Activated CD4-positive, alpha-beta T cell treated with anti-CD3 and anti-CD28 coated beads, Interleukin-2, amount 10 ng/mL, durations not matched to agents 24 days and 14 days (primary cell): ENCODE data around the gene PPCDC. TPM values are rescaled to one million over a fixed set of nuclear protein-coding genes. Genes with fewer than 3 reads are reported as not detected.

Experiments used
- DNase-seq: peaks from one replicate; pipeline ENCODE4 v3.0.0; 2022
- H3K27ac Mint-ChIP-seq: one replicate; pipeline ENCODE4 v1.8.0; 2022; ENCODE audit warnings: mild to moderate bottlenecking, mixed read lengths
- H3K27me3 Mint-ChIP-seq: one replicate; pipeline ENCODE4 v1.8.0; 2022; ENCODE audit warnings: mixed read lengths
- H3K36me3 Mint-ChIP-seq: one replicate; pipeline ENCODE4 v1.8.0; 2022; ENCODE audit warnings: low read depth, mild to moderate bottlenecking, mixed read lengths
- H3K4me1 Mint-ChIP-seq: one replicate; pipeline ENCODE4 v1.8.0; 2021; ENCODE audit warnings: mixed read lengths
- H3K4me3 Mint-ChIP-seq: one replicate; pipeline ENCODE4 v1.8.0; 2022; ENCODE audit warnings: mild to moderate bottlenecking, moderate library complexity, mixed read lengths
- H3K9me3 Mint-ChIP-seq: one replicate; pipeline ENCODE4 v1.8.0; 2021; ENCODE audit warnings: mixed read lengths
- intact Hi-C: fragments of 100-400 bp; cut with micrococcal nuclease; formaldehyde crosslinking; loops from one replicate; pipeline ENCODE4 v1.15.1; 2023
- total RNA-seq: library from RNA; stranded (reverse); gene quantifications from 2 replicates; pipeline ENCODE4 v1.2.3, GENCODE V29; 2022

The PPCDC gene
- total RNA-seq, 1 donor from 2014 or later, result 21.4 TPM

DNA sequence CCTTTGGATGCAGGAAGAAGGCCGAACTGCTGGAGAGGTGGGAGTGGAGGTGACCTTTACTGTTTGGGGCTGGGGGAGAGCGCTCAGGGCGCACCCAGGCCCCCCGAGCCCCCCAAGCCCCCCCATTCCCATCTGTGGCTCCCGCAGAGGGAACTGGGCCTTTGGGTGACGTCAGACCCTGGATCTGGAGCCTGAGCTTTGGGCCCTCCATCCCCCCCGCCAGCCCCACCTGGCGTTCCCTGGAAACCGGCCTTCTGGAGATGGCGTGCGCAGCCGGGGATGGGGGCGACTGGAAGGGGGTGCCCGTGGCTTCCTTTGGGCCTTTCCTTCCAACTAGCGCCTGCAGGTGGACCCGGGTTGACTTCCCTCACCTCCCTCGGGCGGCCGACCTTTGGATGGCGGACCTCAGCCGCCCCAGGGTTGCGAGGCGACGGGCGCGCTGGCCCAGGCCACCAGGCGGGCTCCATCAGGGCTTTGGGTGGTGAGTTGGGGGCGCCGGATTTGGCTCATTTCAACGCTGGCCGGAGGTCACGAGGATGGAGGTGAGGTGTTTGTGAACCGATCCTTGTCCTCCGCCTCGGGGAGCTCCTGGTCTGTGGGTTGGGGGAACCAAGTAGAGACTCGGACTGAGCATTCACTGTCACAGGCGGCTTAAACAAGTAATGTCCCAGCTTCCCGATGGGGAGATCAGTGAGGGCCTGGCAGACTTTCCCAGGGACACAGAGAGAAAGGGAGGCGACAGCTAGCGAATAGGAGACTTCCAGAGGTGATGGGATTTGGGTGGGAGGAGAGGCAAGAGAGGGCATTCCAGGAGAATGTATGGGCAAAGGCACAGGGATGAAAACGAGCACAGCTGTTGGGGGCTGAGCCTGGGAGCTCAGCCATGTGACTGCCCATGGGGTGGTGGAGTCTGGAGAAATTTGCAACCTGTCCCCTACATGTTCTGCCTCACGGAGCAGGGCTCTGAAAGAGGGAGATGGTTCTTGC, 27.3 kb upstream of the PPCDC start:
- Mint-ChIP-seq H3K27ac (no peak overlapping the region), H3K4me3 (peak overlapping the region; percentile 61), H3K4me1 (peaks cover 9% of the 10 kb centered on the region), H3K36me3 (no peaks in the 10 kb centered on the region), H3K9me3 (peaks cover 6% of the 10 kb centered on the region), H3K27me3 (peaks cover 37% of the 10 kb centered on the region)
- intact Hi-C loops, result loop anchor here (1.0 to 5.0 kb wide), 3 partner anchors 12 to 1364 kb away; partner anchors contain the start of gene NPTN
- no peak for DNase-seq

DNA sequence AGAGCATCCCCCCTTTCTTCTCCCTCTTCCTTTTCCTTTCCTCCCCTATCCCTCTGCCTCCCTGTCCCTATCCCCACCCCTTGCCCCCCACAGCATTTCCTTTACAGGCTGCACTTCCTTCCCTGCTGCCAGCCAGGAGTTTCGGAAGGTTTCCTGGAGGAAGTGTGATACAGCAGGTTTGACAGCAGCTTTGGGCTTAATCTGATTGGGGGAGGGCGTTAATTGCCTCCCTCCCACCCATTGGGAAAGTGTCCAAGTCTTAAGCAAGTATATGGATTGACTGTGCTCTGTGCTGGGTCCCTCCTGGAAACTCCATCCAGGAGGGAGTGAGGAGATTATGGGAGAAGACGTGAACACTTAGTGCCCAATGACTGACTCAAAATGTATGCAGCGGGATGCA, 26.2 kb upstream of the PPCDC start:
- Mint-ChIP-seq H3K4me3 (no peak overlapping the region), H3K36me3 (no peaks in the 10 kb centered on the region), H3K9me3 (peaks cover 6% of the 10 kb centered on the region), H3K27me3 (peaks cover 34% of the 10 kb centered on the region), H3K27ac (no peak overlapping the region), H3K4me1 (peaks cover 9% of the 10 kb centered on the region)
- no peak for DNase-seq
- intact Hi-C loops, result loop anchor here (5.0 kb wide), 1 partner anchor 1365 kb away; the partner anchor contains the start of gene NPTN

DNA sequence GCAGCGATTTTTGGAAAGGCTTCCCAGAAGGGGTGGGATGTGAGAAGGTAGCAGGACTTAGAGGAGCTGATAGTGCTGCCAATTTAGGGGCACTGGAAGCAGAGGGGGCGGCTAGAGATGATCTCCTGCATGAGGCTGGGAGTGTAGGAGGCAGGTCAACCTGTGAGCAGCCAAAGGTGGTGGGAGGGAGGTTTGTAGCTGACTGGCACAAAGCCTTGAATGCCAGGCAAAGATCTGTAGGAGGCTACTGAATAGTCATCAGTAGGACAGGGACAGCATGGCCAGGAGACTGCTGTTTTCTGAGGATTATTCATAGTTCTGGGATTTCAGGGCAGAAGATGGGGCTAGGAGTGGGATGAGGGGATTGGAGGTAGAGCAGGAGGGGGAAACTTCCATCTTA, 25.8 kb upstream of the PPCDC start:
- intact Hi-C loops, result loop anchor here (5.0 kb wide), 1 partner anchor 1365 kb away; the partner anchor contains the start of gene NPTN
- Mint-ChIP-seq H3K27ac (no peak overlapping the region), H3K9me3 (peaks cover 6% of the 10 kb centered on the region), H3K4me3 (no peak overlapping the region), H3K27me3 (peaks cover 34% of the 10 kb centered on the region), H3K36me3 (no peaks in the 10 kb centered on the region), H3K4me1 (peaks cover 9% of the 10 kb centered on the region)
- DNase-seq, result no peak

DNA sequence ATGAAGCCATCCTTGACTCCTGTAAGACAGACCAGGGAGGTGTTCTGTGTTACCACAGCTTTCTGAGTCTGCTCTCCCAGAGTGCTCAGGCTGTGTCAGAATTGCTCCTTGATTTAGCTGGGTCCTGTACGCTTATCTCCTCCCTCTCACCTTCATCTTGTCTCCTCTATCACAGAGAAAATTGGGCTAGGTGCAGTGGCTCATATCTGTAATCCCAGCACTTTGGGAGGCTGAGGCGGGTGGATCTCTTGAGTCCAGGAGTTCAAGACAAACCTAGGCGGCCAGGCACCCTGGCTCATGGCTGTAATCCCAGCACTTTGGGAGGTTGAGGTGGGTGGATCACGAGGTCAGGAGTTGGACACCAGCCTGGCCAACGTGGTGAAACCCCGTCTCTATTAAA, 22.1 kb upstream of the PPCDC start:
- Mint-ChIP-seq H3K9me3 (no peaks in the 10 kb centered on the region), H3K27ac (no peak overlapping the region), H3K4me3 (no peak overlapping the region), H3K27me3 (peaks cover 25% of the 10 kb centered on the region), H3K36me3 (no peaks in the 10 kb centered on the region), H3K4me1 (peaks cover 1% of the 10 kb centered on the region)
- intact Hi-C loops, result no loop called here
- no peak for DNase-seq

GRCh38 chr15:75002398-75002797, 21.0 kb upstream of the PPCDC start:
- Mint-ChIP-seq H3K4me3 (no peak overlapping the region), H3K27ac (no peak overlapping the region), H3K4me1 (peaks cover 1% of the 10 kb centered on the region), H3K27me3 (peaks cover 14% of the 10 kb centered on the region), H3K9me3 (no peaks in the 10 kb centered on the region), H3K36me3 (no peaks in the 10 kb centered on the region)
- intact Hi-C loops, result no loop called here
- DNase-seq, result no peak

DNA sequence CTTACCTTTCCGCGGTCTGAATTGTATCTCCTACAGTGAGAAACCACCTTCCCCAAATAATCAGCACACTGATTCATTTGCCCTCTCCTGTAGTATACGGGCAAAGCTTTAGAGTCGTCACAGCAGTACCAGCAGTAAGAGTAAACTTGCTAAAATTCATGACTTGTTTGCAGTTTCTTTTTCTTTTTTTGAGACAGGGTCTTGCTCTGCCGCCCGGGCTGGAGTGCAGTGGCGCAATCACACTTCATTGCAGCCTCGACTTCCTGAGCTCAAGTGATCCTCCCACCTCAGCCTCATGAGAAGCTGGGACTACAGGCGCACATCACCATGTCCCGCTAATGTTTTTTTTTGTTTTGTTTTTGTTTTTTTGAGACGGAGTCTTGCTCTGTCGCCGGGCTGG, 16.2 kb upstream of the PPCDC start:
- Mint-ChIP-seq H3K27me3 (peaks cover 23% of the 10 kb centered on the region), H3K4me1 (peaks cover 6% of the 10 kb centered on the region), H3K4me3 (no peak overlapping the region), H3K9me3 (no peaks in the 10 kb centered on the region), H3K27ac (no peak overlapping the region), H3K36me3 (no peaks in the 10 kb centered on the region)
- no peak for DNase-seq
- intact Hi-C loops, result no loop called here

DNA sequence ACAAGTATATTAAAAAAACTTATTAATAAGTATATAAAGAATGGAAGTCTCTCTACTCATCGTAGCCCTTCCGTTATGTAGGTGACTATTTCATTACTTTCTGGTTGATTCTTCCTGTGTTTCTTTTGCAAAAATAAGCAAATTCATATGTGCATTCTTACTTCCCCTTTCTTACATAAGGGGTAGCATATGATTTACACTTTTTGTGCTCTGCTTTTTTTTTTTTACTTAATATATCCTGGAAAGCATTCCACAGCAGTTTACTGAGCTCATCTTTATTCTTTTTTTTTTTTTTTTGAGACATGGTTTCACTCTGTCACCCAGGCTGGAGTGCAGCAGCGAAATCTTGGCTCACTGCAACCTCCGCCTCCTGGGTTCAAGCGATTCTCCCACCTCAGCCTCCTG, 15.2 kb upstream of the PPCDC start:
- Mint-ChIP-seq H3K9me3 (no peaks in the 10 kb centered on the region), H3K27me3 (peaks cover 23% of the 10 kb centered on the region), H3K4me1 (peaks cover 6% of the 10 kb centered on the region), H3K4me3 (no peak overlapping the region), H3K27ac (no peak overlapping the region), H3K36me3 (no peaks in the 10 kb centered on the region)
- intact Hi-C loops, result no loop called here
- no peak for DNase-seq

DNA sequence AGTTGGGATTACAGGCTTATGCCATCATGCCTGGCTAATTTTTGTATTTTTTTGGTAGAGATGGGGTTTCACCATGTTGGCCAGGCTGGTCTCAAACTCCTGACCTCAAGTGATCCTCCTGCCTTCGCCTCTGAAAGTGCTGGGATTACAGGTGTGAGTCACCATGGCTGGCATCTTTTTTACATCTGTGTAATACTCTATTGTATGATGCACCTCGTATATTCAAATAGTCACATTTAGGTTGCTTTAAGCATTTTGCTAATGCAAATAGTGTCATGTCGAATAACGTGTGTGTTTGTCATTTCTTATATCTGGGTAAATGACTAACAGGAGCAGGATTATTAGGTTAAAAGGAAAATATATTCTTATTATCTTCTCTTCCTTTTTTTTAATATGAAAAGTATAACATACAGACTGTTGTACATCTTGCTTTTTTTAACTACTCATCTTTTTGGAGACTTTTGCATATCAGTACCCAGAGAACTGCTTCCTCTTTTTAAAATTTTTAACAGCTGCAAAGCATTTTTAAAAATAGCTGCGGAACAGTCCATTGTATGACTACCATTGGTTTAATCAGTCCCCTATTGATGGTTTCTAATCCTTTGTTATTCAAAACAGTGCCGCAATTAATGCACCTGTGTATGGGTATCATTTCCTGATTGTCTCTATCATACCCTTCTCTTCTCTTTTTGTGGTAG, 14.6 kb upstream of the PPCDC start:
- H3K4me3 Mint-ChIP-seq, result no peak overlapping the region
- DNase-seq, result no peak
- H3K27ac Mint-ChIP-seq, result no peak overlapping the region
- no peaks in the 10 kb centered on the region for H3K9me3 Mint-ChIP-seq
- peaks cover 23% of the 10 kb centered on the region for H3K27me3 Mint-ChIP-seq
- intact Hi-C loops, result no loop called here
- H3K36me3 Mint-ChIP-seq, result no peaks in the 10 kb centered on the region
- H3K4me1 Mint-ChIP-seq, result peaks cover 6% of the 10 kb centered on the region

- H3K4me1 Mint-ChIP-seq, result no peaks in the 10 kb centered on the region
- H3K27ac Mint-ChIP-seq, result no peak overlapping the region
- H3K4me3 Mint-ChIP-seq, result no peak overlapping the region
- no peaks in the 10 kb centered on the region for H3K9me3 Mint-ChIP-seq
- no peaks in the 10 kb centered on the region for H3K36me3 Mint-ChIP-seq
- intact Hi-C loops, result no loop called here
- H3K27me3 Mint-ChIP-seq, result peaks cover 2% of the 10 kb centered on the region
- no peak for DNase-seq
Observed at GRCh38 chr15:75016431-75016830, 7.0 kb upstream of the PPCDC start.

DNA sequence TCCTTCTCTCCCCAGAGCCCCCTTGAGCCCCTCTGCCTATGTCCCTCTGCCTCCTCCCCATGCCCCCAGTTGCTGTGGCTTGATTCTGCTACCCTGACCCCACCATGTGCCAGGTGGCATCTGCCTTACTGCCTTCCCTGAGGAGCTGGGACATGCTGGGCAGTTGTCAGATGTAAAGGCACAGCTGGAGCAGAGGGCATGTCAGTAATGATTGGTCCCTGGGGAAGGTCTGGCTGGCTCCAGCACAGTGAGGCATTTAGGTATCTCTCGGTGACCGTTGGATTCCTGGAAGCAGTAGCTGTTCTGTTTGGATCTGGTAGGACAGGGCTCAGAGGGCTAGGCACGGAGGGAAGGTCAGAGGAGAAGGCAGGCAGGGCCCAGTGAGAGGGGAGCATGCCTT, 3.5 kb upstream of the PPCDC start:
- no peak overlapping the region for H3K4me3 Mint-ChIP-seq
- H3K27ac Mint-ChIP-seq, result no peak overlapping the region
- H3K4me1 Mint-ChIP-seq, result peaks cover 7% of the 10 kb centered on the region
- H3K36me3 Mint-ChIP-seq, result peaks cover 2% of the 10 kb centered on the region
- H3K9me3 Mint-ChIP-seq, result no peaks in the 10 kb centered on the region
- no peaks in the 10 kb centered on the region for H3K27me3 Mint-ChIP-seq
- no peak for DNase-seq
- intact Hi-C loops, result no loop called here

DNA sequence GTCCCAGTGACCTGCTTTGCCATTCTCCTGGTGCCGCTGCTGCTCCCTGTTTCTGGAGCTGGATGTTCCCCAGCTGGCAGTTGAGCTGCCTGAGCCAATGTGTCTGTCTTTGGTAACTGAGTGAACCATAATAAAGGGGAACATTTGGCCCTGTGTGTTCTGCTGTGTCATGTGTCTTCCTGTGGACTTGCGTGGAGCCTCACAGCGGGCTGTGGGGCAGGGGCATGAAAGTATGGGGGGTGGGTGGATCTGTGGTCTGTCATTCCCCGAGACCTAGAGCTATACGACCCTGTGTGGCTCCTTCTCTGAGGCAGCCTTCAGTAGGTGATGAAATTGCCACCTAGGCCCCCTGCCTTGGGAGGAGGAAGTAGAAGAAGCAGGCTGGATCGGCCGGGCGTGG, 2.0 kb upstream of the PPCDC start:
- H3K27ac Mint-ChIP-seq, result no peak overlapping the region
- intact Hi-C loops, result no loop called here

DNA sequence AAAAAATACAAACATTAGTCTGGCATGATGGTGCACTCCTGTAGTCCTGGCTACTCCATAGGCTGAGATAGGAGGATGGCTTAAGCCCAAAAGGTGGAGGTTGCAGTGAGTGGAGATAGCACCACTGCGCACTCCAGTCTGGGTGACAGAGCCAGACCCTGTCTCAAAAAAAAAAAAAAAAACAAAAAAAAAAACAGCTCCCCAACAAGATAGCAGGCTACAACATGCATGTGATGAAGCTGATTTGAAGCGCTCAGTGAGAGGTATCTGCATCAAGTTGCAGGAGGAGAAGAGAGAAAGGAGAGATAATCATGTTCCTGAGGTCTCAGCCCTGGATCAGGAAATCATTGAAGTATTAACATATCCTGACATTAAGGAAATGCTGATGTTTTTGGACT, 608 bp upstream of the PPCDC start:
- DNase-seq, result no peak
- Mint-ChIP-seq H3K27me3 (no peaks in the 10 kb centered on the region), H3K9me3 (no peaks in the 10 kb centered on the region), H3K4me1 (peaks cover 18% of the 10 kb centered on the region), H3K36me3 (peaks cover 7% of the 10 kb centered on the region), H3K27ac (no peak overlapping the region), H3K4me3 (peak overlapping the region; percentile 89)
- intact Hi-C loops, result loop anchor here (1.0 kb wide), 1 partner anchor 66 kb away; the partner anchor contains the start of gene RPP25

More for the DNA sequence above, 2.0 kb upstream of the PPCDC start:
- no peak for DNase-seq
- no peaks in the 10 kb centered on the region for H3K9me3 Mint-ChIP-seq
- no peaks in the 10 kb centered on the region for H3K27me3 Mint-ChIP-seq
- peaks cover 7% of the 10 kb centered on the region for H3K36me3 Mint-ChIP-seq
- peaks cover 14% of the 10 kb centered on the region for H3K4me1 Mint-ChIP-seq
- H3K4me3 Mint-ChIP-seq, result no peak overlapping the region

DNA sequence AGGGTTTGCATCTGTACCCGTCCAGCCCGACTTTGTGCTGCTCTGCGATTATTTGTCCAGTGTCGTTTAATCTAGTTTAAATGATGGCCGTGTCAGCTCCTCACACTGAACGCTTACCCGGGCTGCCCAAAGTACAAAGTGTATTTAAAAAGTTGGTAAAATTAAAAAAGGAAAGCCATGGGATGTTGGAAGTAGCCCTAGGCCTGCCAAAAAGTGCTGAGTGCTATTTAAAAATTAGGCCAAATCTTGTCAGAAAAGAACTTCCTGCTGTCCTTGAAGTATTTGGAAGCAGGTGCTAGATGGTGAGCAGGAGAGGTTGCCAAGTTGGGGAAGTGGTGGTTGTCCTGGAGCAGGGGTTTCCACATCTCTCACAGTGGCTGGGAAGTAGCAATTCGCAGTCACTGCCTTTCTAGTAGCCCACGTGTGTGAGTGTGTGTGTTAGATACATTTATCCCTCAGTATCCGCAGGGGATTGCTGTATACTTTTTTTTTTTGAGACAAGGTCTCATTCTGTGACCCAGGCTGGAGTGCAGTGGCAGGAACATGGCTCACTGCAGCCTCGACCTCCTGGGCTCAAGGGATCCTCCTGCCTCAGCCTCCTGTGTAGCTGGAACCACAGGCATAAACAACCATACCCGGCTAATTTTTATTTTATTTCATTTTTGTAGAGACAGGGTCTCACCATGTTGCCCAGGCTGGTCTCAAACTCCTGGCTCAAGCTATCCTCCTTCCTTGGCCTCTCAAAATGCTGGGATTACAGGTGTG, 664 bp downstream of the PPCDC start:
- peak; percentile 68 for DNase-seq
- Mint-ChIP-seq H3K36me3 (peaks cover 7% of the 10 kb centered on the region), H3K27me3 (no peaks in the 10 kb centered on the region)

More for the DNA sequence above, 664 bp downstream of the PPCDC start:
- intact Hi-C loops, result loop anchor here (1.0 kb wide), 1 partner anchor 68 kb away; the partner anchor contains the start of gene RPP25
- peaks cover 19% of the 10 kb centered on the region for H3K4me1 Mint-ChIP-seq
- peak overlapping the region; percentile 93 for H3K27ac Mint-ChIP-seq
- H3K4me3 Mint-ChIP-seq, result peak overlapping the region; percentile 89
- no peaks in the 10 kb centered on the region for H3K9me3 Mint-ChIP-seq
